Glutamatergic neuron (in vitro differentiated cells): ENCODE measurements around the gene GLT8D2. TPM values are rescaled to one million over a fixed set of nuclear protein-coding genes. Genes with fewer than 3 reads are reported as not detected.
A peak's percentile ranks its signal among the peaks of the same experiment; 100 is the strongest.

Experiments used
- DNase-seq: peaks from one replicate; pipeline ENCODE4 v3.0.0; 2022
- H3K27ac Mint-ChIP-seq: one replicate; pipeline ENCODE4 v1.8.0; 2020; ENCODE audit warnings: mild to moderate bottlenecking, mixed read lengths, inconsistent platforms; ENCODE audit not compliant: unreplicated experiment
- H3K27me3 Mint-ChIP-seq: one replicate; pipeline ENCODE4 v1.8.0; 2020; ENCODE audit warnings: mild to moderate bottlenecking, moderate library complexity, mixed read lengths, inconsistent platforms; ENCODE audit not compliant: unreplicated experiment
- H3K36me3 Mint-ChIP-seq: one replicate; pipeline ENCODE4 v1.8.0; 2020; ENCODE audit warnings: mild to moderate bottlenecking, mixed read lengths, inconsistent platforms; ENCODE audit not compliant: unreplicated experiment
- H3K4me1 Mint-ChIP-seq: one replicate; pipeline ENCODE4 v1.8.0; 2020; ENCODE audit warnings: mild to moderate bottlenecking, low read depth, mixed read lengths, inconsistent platforms; ENCODE audit not compliant: unreplicated experiment
- H3K4me3 Mint-ChIP-seq: one replicate; pipeline ENCODE4 v1.8.0; 2020; ENCODE audit warnings: mild to moderate bottlenecking, mixed read lengths, inconsistent platforms; ENCODE audit not compliant: unreplicated experiment
- H3K9me3 Mint-ChIP-seq: one replicate; pipeline ENCODE4 v1.8.0; 2020; ENCODE audit warnings: mild to moderate bottlenecking, moderate library complexity, mixed read lengths, inconsistent platforms; ENCODE audit not compliant: unreplicated experiment
- CTCF ChIP-seq: fragments of 200-600 bp; sonication (generic); IDR thresholded peaks from one replicate; pipeline ENCODE4 v1.5.0; 2021; ENCODE audit not compliant: partially characterized antibody, unreplicated experiment
- total RNA-seq: library from RNA; stranded (reverse); fragmentation: NEBNext Ultra II Directional; extraction: Animal tissue kit (Norgen Biotek cat#: 25700); gene quantifications from one replicate; pipeline ENCODE4 v1.2.1, GENCODE V29; 2021; ENCODE audit not compliant: unreplicated experiment

GLT8D2 gene
- total RNA-seq, 1 donor from 2014 or later = not detected

DNA sequence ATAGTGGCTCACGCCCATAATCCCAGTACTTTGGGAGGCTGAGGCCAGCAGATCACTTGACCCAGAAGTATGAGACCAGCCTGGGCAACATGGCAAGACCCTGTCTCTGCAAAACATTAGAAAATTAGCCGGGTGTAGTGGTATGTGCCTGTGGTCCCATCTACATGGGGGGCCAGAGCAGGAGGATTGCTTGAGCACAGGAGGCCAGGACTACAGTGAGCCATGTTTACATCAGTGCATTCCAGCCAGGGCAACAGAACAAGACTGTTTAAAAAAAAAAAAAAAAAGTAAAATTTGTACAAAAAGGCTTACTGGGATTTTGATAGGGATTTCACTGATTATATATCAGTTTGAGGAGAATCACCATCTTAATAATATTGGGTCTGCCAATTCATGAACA is 22.1 kb upstream of the GLT8D2 start:
- no peaks in the 10 kb centered on the region for H3K27me3 Mint-ChIP-seq
- TF ChIP-seq CTCF = no peak
- H3K4me3 Mint-ChIP-seq = no peak overlapping the region
- no peak overlapping the region for H3K27ac Mint-ChIP-seq
- H3K9me3 Mint-ChIP-seq = no peaks in the 10 kb centered on the region
- H3K4me1 Mint-ChIP-seq = no peaks in the 10 kb centered on the region
- DNase-seq = no peak
- H3K36me3 Mint-ChIP-seq = no peaks in the 10 kb centered on the region

GRCh38 chr12:104064842-104065427 is 14.9 kb upstream of the GLT8D2 start:
- Mint-ChIP-seq H3K36me3 (no peaks in the 10 kb centered on the region), H3K27ac (peak overlapping the region; percentile 99)
- no peak for TF ChIP-seq CTCF

GRCh38 chr12:104064031-104064841 is 14.2 kb upstream of the GLT8D2 start, which contains the start of gene HCFC2:
TSS of gene HCFC2 (plus strand) at chr12:104064531. CDS start at chr12:104064561, 30 bp downstream.
- Mint-ChIP-seq H3K4me1 (peaks cover 7% of the 10 kb centered on the region), H3K27ac (peak within 1 kb of the TSS; percentile 99), H3K4me3 (peak within 1 kb of the TSS; percentile 97), H3K9me3 (peaks cover 8% of the 10 kb centered on the region), H3K27me3 (peaks cover 8% of the 10 kb centered on the region), H3K36me3 (no peaks in the 10 kb centered on the region)
- DNase-seq = peak; percentile 97
- TF ChIP-seq CTCF = no peak

More at GRCh38 chr12:104064842-104065427, 14.9 kb upstream of the GLT8D2 start:
- peaks cover 7% of the 10 kb centered on the region for H3K4me1 Mint-ChIP-seq
- H3K27me3 Mint-ChIP-seq = peaks cover 8% of the 10 kb centered on the region
- H3K9me3 Mint-ChIP-seq = peaks cover 8% of the 10 kb centered on the region
- H3K4me3 Mint-ChIP-seq = peak overlapping the region; percentile 97
- peak; percentile 53 for DNase-seq

GRCh38 chr12:104063712-104064030 is 13.7 kb upstream of the GLT8D2 start:
- peak overlapping the region; percentile 92 for H3K4me3 Mint-ChIP-seq
- TF ChIP-seq CTCF = no peak
- no peak for DNase-seq
- H3K9me3 Mint-ChIP-seq = peaks cover 8% of the 10 kb centered on the region
- peaks cover 9% of the 10 kb centered on the region for H3K4me1 Mint-ChIP-seq
- no peaks in the 10 kb centered on the region for H3K36me3 Mint-ChIP-seq
- peak overlapping the region; percentile 75 for H3K27ac Mint-ChIP-seq
- peaks cover 8% of the 10 kb centered on the region for H3K27me3 Mint-ChIP-seq

DNA sequence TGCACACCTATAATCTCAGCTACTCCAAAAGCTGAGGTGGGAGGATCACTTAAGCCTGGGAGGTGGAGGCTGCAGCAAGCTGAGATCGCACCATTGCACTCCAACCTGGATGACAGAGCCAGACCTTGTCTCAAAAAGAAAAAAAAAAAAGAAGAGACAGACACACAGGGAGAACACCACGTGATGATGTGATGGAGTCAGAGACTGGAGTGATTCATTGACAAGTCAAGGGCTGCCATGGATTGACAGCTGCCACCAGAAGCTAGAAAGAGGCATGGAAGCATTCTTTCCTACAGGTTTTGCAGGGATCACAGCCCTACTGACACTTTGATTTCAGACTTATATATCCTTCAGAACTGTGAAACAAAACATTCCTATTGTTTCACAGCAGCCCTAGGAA is 10.8 kb upstream of the GLT8D2 start:
- TF ChIP-seq CTCF = no peak
- Mint-ChIP-seq H3K27me3 (peaks cover 8% of the 10 kb centered on the region), H3K4me3 (no peak overlapping the region), H3K27ac (no peak overlapping the region), H3K36me3 (no peaks in the 10 kb centered on the region), H3K4me1 (peaks cover 21% of the 10 kb centered on the region), H3K9me3 (peaks cover 10% of the 10 kb centered on the region)
- DNase-seq = no peak
